ENCODE results near the gene ELF4. TPM values are rescaled to one million over a fixed set of nuclear protein-coding genes. Genes with fewer than 3 reads are reported as not detected.

ELF4 gene
- total RNA-seq, 1 donor from 2014 or later, result 9.0 TPM

GRCh38 chrX:130081421-130082045, 28.8 kb downstream of the ELF4 start:
- no peak for FAIRE-seq
- no peak for DNase-seq (ENCODE audit: low read depth)
- Histone ChIP-seq H3K4me3 (ENCODE audit: low read depth, low read length) (no peak overlapping the region), H3K36me3 (ENCODE audit: control insufficient read depth, insufficient read depth, low read length) (peaks cover 2% of the 10 kb centered on the region), H3K27me3 (ENCODE audit: control insufficient read depth, insufficient read depth, low read length) (no peaks in the 10 kb centered on the region)
- no peak for TF ChIP-seq CTCF (IDR thresholded peaks at IDR 0.05; ENCODE audit: insufficient read depth, low read length, severe bottlenecking)

- FAIRE-seq (no peak), DNase-seq (ENCODE audit: low read depth) (no peak)
- H3K27me3 ChIP-seq (ENCODE audit: control insufficient read depth, insufficient read depth, low read length), result no peaks in the 10 kb centered on the region
- no peak for TF ChIP-seq CTCF (IDR thresholded peaks at IDR 0.05; ENCODE audit: insufficient read depth, low read length, severe bottlenecking)
- no peak overlapping the region for H3K4me3 ChIP-seq (ENCODE audit: low read depth, low read length)
- H3K36me3 ChIP-seq (ENCODE audit: control insufficient read depth, insufficient read depth, low read length), result peaks cover 2% of the 10 kb centered on the region
Measured at GRCh38 chrX:130080791-130081367, 29.4 kb downstream of the ELF4 start.

GRCh38 chrX:130079824-130080406, 30.4 kb downstream of the ELF4 start:
- no peak overlapping the region for H3K4me3 ChIP-seq (ENCODE audit: low read depth, low read length)
- TF ChIP-seq CTCF (IDR thresholded peaks at IDR 0.05; ENCODE audit: insufficient read depth, low read length, severe bottlenecking), result peak; percentile 58
- no peaks in the 10 kb centered on the region for H3K27me3 ChIP-seq (ENCODE audit: control insufficient read depth, insufficient read depth, low read length)
- DNase-seq (ENCODE audit: low read depth) (peak; percentile 55), FAIRE-seq (no peak)
- H3K36me3 ChIP-seq (ENCODE audit: control insufficient read depth, insufficient read depth, low read length), result peaks cover 2% of the 10 kb centered on the region

DNA sequence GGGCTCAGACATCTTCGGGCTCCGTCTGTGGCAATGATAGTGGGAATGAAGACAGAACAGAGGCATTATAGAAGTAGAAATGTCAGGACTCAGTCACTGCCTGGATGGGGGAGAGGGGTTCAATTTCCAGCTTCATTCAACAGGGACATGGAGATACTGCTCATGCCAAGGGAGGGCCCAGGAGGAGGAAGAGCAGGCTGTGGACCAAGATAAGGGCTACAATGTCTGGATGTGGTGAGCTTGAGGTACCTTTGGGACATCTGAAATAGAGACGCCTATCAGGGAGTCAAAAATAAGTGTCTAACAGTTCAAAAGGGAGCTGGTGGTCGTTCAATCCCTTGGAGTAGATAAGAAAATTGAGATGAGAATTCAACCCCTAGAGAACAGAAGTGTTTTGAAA, 34.5 kb downstream of the ELF4 start:
- no peak for DNase-seq (ENCODE audit: low read depth)
- TF ChIP-seq CTCF (IDR thresholded peaks at IDR 0.05; ENCODE audit: insufficient read depth, low read length, severe bottlenecking), result no peak
- Histone ChIP-seq H3K27me3 (ENCODE audit: control insufficient read depth, insufficient read depth, low read length) (no peaks in the 10 kb centered on the region), H3K36me3 (ENCODE audit: control insufficient read depth, insufficient read depth, low read length) (peaks cover 5% of the 10 kb centered on the region), H3K4me3 (ENCODE audit: low read depth, low read length) (no peak overlapping the region)
- FAIRE-seq, result no peak

DNA sequence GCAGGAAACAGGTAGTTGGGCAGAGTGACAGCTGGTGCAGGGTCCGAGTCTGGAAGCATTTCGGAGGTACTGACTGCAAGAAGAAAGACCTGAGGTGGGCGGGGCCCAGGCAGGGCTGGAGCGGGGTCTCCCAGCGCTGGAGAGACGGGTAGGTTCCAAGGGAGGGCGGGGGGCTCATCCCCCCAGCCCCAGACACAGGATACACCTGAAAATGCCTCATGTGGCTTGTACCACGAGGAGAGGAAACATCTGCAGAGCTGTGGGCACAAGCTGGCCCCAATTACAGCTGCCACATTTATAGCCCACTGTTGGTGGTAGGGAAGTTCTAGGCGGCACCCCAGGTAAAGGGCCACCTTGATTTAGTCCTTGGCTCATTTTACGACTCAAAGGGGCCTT, 38.0 kb downstream of the ELF4 start:
- DNase-seq (ENCODE audit: low read depth), result no peak
- Histone ChIP-seq H3K4me3 (ENCODE audit: low read depth, low read length) (no peak overlapping the region), H3K27me3 (ENCODE audit: control insufficient read depth, insufficient read depth, low read length) (no peaks in the 10 kb centered on the region), H3K36me3 (ENCODE audit: control insufficient read depth, insufficient read depth, low read length) (peaks cover 10% of the 10 kb centered on the region)
- no peak for FAIRE-seq
- TF ChIP-seq CTCF (IDR thresholded peaks at IDR 0.05; ENCODE audit: insufficient read depth, low read length, severe bottlenecking), result no peak
